CMK (cell line): ENCODE results near the gene ALDH1L2.
"Not testable (repeated sequence)": the region's sequence is repeated elsewhere in the genome, so short reads cannot be mapped to it uniquely, and the experiment has no call there.

Experiments used
- DNase-seq: peaks from one replicate; pipeline ENCODE4 v3.0.0-alpha.2; 2010; ENCODE audit warnings: low read depth

The ALDH1L2 gene

DNA sequence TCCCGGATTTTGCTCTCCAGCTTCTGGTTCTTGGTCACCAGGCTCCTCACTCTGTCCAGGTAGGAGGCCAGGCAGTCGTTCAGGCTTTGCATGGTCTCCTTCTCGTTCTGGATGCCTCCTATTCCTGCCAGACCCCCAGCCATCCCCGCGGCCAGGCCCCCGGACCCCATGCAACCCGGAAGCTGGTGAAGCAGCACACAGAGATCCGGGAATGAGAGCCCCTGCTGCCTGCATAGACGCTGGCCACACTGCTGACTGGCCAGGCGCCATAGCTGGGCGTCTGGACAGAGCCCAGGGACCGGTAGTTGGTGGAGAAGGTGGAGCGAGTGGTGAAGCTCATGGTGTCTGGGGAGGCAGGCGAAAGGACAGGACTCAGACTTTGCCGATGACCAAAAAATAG is 106.6 kb downstream of the ALDH1L2 start:
- not testable (repeated sequence) for DNase-seq

DNA sequence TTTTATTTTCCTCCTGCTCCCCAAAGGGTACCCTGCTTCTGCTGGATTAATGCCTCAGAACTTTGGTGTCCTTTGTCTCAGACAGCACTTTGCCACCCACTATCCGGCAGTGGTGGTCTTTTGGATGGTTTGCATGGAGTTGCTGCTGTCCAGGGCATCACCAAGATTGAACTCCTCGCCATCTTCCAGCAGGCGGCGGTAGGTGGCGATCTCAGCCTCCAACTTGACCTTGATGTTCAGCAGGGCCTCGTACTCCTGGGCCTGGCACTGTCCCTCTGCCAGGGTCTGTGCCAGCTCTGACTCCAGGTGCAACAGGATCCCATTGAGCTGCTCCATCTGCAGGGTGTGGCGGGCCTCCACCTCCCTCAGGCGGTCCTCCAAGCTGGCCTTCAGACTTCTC is 107.6 kb downstream of the ALDH1L2 start:
- DNase-seq, result no peak

DNA sequence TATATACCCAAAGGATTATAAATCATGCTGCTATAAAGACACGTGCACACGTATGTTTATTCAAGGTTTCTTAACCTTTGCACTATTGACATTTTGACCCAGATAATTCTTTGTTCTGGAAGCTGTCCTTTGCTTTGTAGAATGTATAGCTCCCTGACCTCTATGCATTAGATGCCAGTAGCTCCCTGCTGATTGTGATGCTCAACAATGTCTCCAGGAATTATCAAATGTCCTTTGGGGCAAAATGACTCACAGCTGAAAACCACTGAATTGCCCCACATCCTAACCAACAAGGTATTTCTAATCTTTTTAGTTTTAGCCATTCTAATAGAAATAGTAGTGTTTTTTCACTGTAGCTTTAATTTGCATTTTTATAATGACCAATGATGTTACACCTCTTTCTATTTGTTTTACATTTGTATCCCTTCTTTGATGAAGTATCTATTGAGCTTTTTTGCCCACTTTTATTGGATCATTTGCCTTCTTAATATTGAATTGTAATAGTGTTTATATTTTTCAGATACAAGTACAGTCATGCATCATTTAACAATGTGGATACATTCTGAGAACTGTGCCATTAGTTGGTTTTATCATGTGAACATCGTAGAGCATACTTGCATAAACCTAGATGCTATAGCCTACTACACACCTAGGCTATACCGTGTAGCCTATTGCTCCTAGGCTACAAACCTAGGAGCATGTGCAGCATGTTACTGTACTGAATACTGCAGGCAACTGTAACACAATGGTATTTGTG is 108.5 kb downstream of the ALDH1L2 start:
- DNase-seq, result no peak

DNA sequence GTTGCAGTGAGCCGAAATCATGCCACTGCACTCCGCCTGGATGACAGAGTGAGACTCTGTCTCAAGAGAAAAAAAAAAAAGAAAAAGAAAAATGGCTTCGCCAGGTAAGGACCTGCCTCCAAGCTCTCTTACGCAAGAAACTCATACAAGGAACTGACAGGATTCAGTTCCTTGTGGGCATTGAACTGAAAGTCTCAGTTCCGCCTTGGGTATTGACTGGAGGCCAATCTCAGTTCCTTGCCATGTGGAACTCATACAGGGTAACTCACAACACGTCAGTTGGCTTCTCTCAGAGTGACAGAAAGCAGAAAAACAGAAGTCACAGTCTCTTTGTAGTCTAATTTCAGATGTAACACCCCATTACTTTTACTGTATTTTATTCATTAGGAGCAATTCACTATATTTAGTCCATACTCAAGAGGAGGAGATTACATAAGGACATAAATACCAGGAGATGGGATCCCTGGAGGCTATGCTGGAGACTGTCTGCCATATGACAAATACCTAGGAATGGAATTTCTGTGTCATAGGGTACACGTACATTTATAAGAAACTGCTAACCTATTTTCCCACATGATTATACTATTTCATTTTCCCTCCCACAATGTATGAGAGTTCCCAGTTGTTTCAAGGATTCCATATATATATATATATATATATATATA is 109.5 kb downstream of the ALDH1L2 start:
- DNase-seq, result no peak

DNA sequence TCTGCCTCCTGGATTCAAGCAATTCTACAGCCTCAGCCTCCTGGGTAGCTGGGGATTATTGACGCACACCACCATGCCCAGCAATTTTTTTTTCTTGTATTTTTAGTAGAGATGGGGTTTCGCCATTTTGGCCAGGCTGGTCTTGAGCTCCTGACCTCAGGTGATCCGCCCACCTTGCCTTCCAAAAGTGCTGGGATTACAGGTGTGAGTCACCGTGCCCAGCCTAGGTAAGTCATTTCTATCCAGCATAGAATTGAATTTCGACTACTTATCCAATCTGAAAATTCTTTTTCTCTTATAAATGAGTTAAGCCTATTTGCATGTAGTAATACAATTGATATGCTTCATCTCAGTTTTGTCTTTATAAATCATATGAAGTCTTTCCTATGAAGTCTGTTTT is 111.0 kb downstream of the ALDH1L2 start:
- no peak for DNase-seq

DNA sequence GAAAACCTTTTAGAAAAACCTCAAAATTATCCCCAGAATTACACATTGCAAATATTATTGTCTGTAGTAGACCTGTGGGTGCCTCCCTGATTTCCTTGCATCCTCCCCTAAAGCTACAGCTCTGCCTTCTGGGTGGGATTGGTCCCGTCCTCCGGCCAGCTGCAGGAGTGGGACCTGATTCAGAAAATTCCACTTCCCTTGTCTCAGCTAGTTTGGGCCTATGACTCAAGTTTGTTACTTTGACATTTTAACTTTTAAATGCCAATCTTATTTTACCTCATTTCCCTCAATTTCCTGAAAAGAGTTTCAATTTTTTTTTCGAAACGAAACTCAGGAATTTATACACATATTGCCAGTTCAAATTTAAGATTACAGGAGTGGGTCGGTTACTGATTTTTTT is 113.0 kb downstream of the ALDH1L2 start:
- no peak for DNase-seq
